Measurements from ENCODE around the gene WIF1.

- TF ChIP-seq SP1 (IDR thresholded peaks at IDR 0.05) = no peak
- TF ChIP-seq FOXK2 (IDR thresholded peaks at IDR 0.05) = no peak
- no peak for TF ChIP-seq NFRKB (IDR thresholded peaks at IDR 0.05)
- TF ChIP-seq ELF4 (IDR thresholded peaks at IDR 0.05) = no peak
- no peak for TF ChIP-seq L3MBTL2 (conservative IDR thresholded peaks at IDR 0.05)
- no peak for TF ChIP-seq CTBP1 (IDR thresholded peaks at IDR 0.05; ENCODE audit: borderline replicate concordance)
- no peak for TF ChIP-seq BHLHE40 (IDR thresholded peaks at IDR 0.05; ENCODE audit: borderline replicate concordance)
These were observed 21.0 kb downstream of the WIF1 start for GRCh38 chr12:65100140-65100539.

Measured in HEK293T (cell line).